ENCODE data around the gene ZNF638. TPM values are rescaled to one million over a fixed set of nuclear protein-coding genes. Genes with fewer than 3 reads are reported as not detected.

ZNF638 gene
- total RNA-seq, 1 experiment from 2014 or later: 108 TPM

- Histone ChIP-seq H3K27ac (ENCODE audit: low read depth, low read length) (no peak overlapping the region; the same call in 1 of the 2 replicates), H3K4me1 (ENCODE audit: control insufficient read depth in 1 of 2, insufficient read depth in 2 of 2, low read length in 2 of 2) (peaks cover 0 to 21% of the 10 kb centered on the region in 2 experiments; a peak in 3 of 4 replicates), H3K79me2 (ENCODE audit: insufficient read depth, low read length) (no peaks in the 10 kb centered on the region), H3K9ac (ENCODE audit: low read length) (peak overlapping the region; percentile 68), H3K36me3 (ENCODE audit: control insufficient read depth in 1 of 2, insufficient read depth in 2 of 2, low read length in 2 of 2) (no peaks in the 10 kb centered on the region), H3K4me2 (ENCODE audit: low read length) (peak overlapping the region; percentile 99), H3K9me2 (ENCODE audit: insufficient read depth) (no peaks in the 10 kb centered on the region), H3K4me3 (replicated peaks in 1 of 2; ENCODE audit: low read depth in 1 of 2, low read length in 2 of 2) (peak overlapping the region; percentile 53 to 92), H2AFZ (ENCODE audit: low read depth, low read length, poor library complexity, severe bottlenecking) (peak overlapping the region; percentile 99), H3K9me3 (ENCODE audit: control insufficient read depth in 1 of 2, insufficient read depth in 1 of 2, low read depth in 1 of 2, low read length in 2 of 2) (no peaks in the 10 kb centered on the region), H3K27me3 (ENCODE audit: insufficient read depth, low read length) (peaks cover 3% of the 10 kb centered on the region; the same call in 1 of the 2 replicates), H4K20me1 (ENCODE audit: insufficient read depth) (no peaks in the 10 kb centered on the region)
- ChIA-PET CTCF (no interaction called here), POLR2A (no interaction called here), RAD21 (ENCODE audit: low non-redundant PET in 1 of 2, low total read pairs in 2 of 2, uncharacterized antibody in 2 of 2, unreplicated experiment in 2 of 2) (interaction anchor here in 1 of 2 experiments (1.0 kb wide), 1 partner anchor 44 kb away, joined by 3 read pairs; no protein-coding TSS in a partner anchor)
- peak; percentile 73 for ATAC-seq
- intact Hi-C loops (cut with micrococcal nuclease): no loop called here
- BruUV-seq (replicated peaks): no TSS peak
- TF ChIP-seq POLR2A (IDR thresholded peaks at IDR 0.05; ENCODE audit: borderline replicate concordance, extremely low read depth, insufficient read depth, insufficient read length) (no peak), POLR2AphosphoS5 (IDR thresholded peaks at IDR 0.05; ENCODE audit: low read depth, low read length) (peak; percentile 25; the same call in 1 of the 2 replicates)
- DNase-seq (ENCODE audit: low read depth, low spot score): no peak
These were observed 135.0 kb downstream of the ZNF638 start for GRCh38 chr2:71466301-71467179.

DNA sequence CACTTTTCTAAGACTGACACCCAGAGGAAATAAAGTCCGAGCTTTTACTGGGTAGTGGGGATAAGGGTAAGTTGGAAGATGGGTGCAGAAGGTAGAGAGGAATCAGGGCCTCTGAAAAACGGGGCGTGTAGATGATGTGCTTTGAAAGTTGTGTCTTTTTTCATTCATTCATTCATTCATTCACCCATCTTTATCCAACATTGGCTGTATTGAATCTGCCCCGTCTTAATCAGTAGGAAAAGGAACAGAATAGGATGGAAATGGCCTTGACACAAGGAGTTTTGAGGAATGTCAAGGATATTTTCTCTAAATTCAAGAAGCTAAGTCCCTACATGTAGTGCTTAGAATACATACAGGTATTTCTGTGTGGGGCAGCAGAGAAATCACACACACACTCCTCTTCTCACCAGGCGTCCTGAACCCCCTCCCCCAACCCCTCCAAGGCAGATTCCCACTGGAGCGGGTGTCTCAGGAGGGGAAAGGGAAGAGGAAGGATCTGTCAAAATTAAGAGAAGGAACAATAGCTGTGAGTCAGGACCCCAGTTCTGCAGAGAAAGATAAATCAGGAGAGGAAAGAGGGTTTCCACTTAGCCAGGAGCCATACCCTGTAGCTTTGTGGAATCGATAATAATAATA is 135.7 kb downstream of the ZNF638 start:
- peak overlapping the region; percentile 99 for H3K4me2 ChIP-seq (ENCODE audit: low read length)
- POLR2A ChIA-PET: no interaction called here
- no peaks in the 10 kb centered on the region for H3K79me2 ChIP-seq (ENCODE audit: insufficient read depth, low read length)
- H3K9me3 ChIP-seq (ENCODE audit: control insufficient read depth in 1 of 2, insufficient read depth in 1 of 2, low read depth in 1 of 2, low read length in 2 of 2): no peaks in the 10 kb centered on the region
- no peaks in the 10 kb centered on the region for H4K20me1 ChIP-seq (ENCODE audit: insufficient read depth)
- H2AFZ ChIP-seq (ENCODE audit: low read depth, low read length, poor library complexity, severe bottlenecking): peak overlapping the region; percentile 99
- peaks cover 0 to 22% of the 10 kb centered on the region in 2 experiments; a peak in 3 of 4 replicates for H3K4me1 ChIP-seq (ENCODE audit: control insufficient read depth in 1 of 2, insufficient read depth in 2 of 2, low read length in 2 of 2)
- H3K9me2 ChIP-seq (ENCODE audit: insufficient read depth): no peaks in the 10 kb centered on the region
- H3K27ac ChIP-seq (ENCODE audit: low read depth, low read length): no peak overlapping the region
- no peaks in the 10 kb centered on the region for H3K36me3 ChIP-seq (ENCODE audit: control insufficient read depth in 1 of 2, insufficient read depth in 2 of 2, low read length in 2 of 2)
- no peak for DNase-seq (ENCODE audit: low read depth, low spot score)
- no TSS peak for BruUV-seq (replicated peaks)
- intact Hi-C loops (cut with micrococcal nuclease): no loop called here
- RAD21 ChIA-PET (ENCODE audit: low non-redundant PET in 1 of 2, low total read pairs in 2 of 2, uncharacterized antibody in 2 of 2, unreplicated experiment in 2 of 2): no interaction called here
- H3K27me3 ChIP-seq (ENCODE audit: insufficient read depth, low read length): peaks cover 3% of the 10 kb centered on the region; the same call in 1 of the 2 replicates
- ATAC-seq: peak; percentile 26
- H3K9ac ChIP-seq (ENCODE audit: low read length): peak overlapping the region; percentile 68
- peak overlapping the region; percentile 53 to 92 for H3K4me3 ChIP-seq (replicated peaks in 1 of 2; ENCODE audit: low read depth in 1 of 2, low read length in 2 of 2)
- CTCF ChIA-PET: interaction anchor here (0.9 kb wide), 1 partner anchor 43 kb away, joined by 4 read pairs; no protein-coding TSS in a partner anchor
- TF ChIP-seq, protein P1, sequence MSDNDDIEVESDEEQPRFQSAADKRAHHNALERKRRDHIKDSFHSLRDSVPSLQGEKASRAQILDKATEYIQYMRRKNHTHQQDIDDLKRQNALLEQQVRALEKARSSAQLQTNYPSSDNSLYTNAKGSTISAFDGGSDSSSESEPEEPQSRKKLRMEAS (IDR thresholded peaks at IDR 0.05): no peak
- TF ChIP-seq ZNF274 (IDR thresholded peaks at IDR 0.05; ENCODE audit: low read depth, low read length): no peak
- TF ChIP-seq FOSL1 (IDR thresholded peaks at IDR 0.05; ENCODE audit: low read depth): no peak
- no peak for TF ChIP-seq CBX3 (IDR thresholded peaks at IDR 0.05; ENCODE audit: low read depth)
- TF ChIP-seq JUND (IDR thresholded peaks at IDR 0.05): no peak
- no peak for TF ChIP-seq TCF7L2 (IDR thresholded peaks at IDR 0.05; ENCODE audit: borderline replicate concordance, extremely low read depth, insufficient read depth, insufficient read length)
- no peak for TF ChIP-seq CEBPB (IDR thresholded peaks at IDR 0.05; ENCODE audit: low read depth)
- no peak for TF ChIP-seq EZH2 (IDR thresholded peaks at IDR 0.05)
- no peak for TF ChIP-seq EZH2phosphoT487 (IDR thresholded peaks at IDR 0.05; ENCODE audit: borderline replicate concordance)
- TF ChIP-seq ZFX (IDR thresholded peaks at IDR 0.05): no peak
- no peak for TF ChIP-seq POLR2AphosphoS5 (IDR thresholded peaks at IDR 0.05; ENCODE audit: low read depth, low read length)
- TF ChIP-seq SIN3A (IDR thresholded peaks at IDR 0.05; ENCODE audit: low read depth): no peak
- no peak for TF ChIP-seq YY1 (IDR thresholded peaks at IDR 0.05; ENCODE audit: extremely low read depth, insufficient replicate concordance, low read depth, low read length)
- no peak for TF ChIP-seq RAD21 (IDR thresholded peaks at IDR 0.05; ENCODE audit: low read depth)
- TF ChIP-seq ATF3 (IDR thresholded peaks at IDR 0.05): no peak
